ENCODE measurements around the gene ISX.

GRCh38 chr22:35033635-35034296, 32.2 kb upstream of the ISX start:
- TF ChIP-seq EP300 (IDR thresholded peaks at IDR 0.05) (no peak), CTCF (IDR thresholded peaks at IDR 0.05) (no peak), POLR2AphosphoS5 (IDR thresholded peaks at IDR 0.05) (no peak), POLR2A (IDR thresholded peaks at IDR 0.05) (no peak)

Data from stomach (tissue), 4 donors.